ENCODE data around the gene NPIPB2. TPM values are rescaled to one million over a fixed set of nuclear protein-coding genes. Genes with fewer than 3 reads are reported as not detected.
A peak's percentile ranks its signal among the peaks of the same experiment; 100 is the strongest.
"Not testable (repeated sequence)": the region's sequence is repeated elsewhere in the genome, so short reads cannot be mapped to it uniquely, and the experiment has no call there.

The NPIPB2 gene
- 1 to 10 TPM; 6.3 to 7.6 TPM for total RNA-seq

GRCh38 chr16:11941945-11942344 lies at the start of gene NPIPB2:
Gene NPIPB2 (minus strand): TSS chr16:11942045. CDS start chr16:11942045, 0 bp downstream.
- intact Hi-C loops (cut with micrococcal nuclease); H3K9me3 Mint-ChIP-seq; H3K27me3 Mint-ChIP-seq; POLR2A ChIA-PET; H3K4me1 Mint-ChIP-seq (ENCODE audit: low read depth); H3K27ac Mint-ChIP-seq; H3K4me3 Mint-ChIP-seq; H3K36me3 Mint-ChIP-seq; CTCF ChIA-PET; DNase-seq: not testable (repeated sequence)

GRCh38 chr16:11990702-11991390 lies 49.0 kb upstream of the NPIPB2 start:
- H3K4me1 Mint-ChIP-seq (ENCODE audit: low read depth): no peaks in the 10 kb centered on the region
- H3K4me3 Mint-ChIP-seq: no peak overlapping the region
- POLR2A ChIA-PET: no interaction called here
- CTCF ChIA-PET: no interaction called here
- no peaks in the 10 kb centered on the region for H3K9me3 Mint-ChIP-seq
- no peaks in the 10 kb centered on the region for H3K27me3 Mint-ChIP-seq
- intact Hi-C loops (cut with micrococcal nuclease): no loop called here
- H3K36me3 Mint-ChIP-seq: no peaks in the 10 kb centered on the region
- no peak for DNase-seq
- H3K27ac Mint-ChIP-seq: no peak overlapping the region

- Mint-ChIP-seq H3K27ac (no peak overlapping the region), H3K4me3 (no peak overlapping the region), H3K9me3 (no peaks in the 10 kb centered on the region), H3K36me3 (no peaks in the 10 kb centered on the region), H3K27me3 (no peaks in the 10 kb centered on the region), H3K4me1 (ENCODE audit: low read depth) (no peaks in the 10 kb centered on the region)
- DNase-seq: no peak
- intact Hi-C loops (cut with micrococcal nuclease): no loop called here
- CTCF ChIA-PET: no interaction called here
- POLR2A ChIA-PET: no interaction called here
These were observed 46.6 kb upstream of the NPIPB2 start for GRCh38 chr16:11988258-11988978.

GRCh38 chr16:11986521-11987057 lies 44.7 kb upstream of the NPIPB2 start:
- DNase-seq: no peak
- H3K4me1 Mint-ChIP-seq (ENCODE audit: low read depth): no peaks in the 10 kb centered on the region
- ChIA-PET POLR2A (interaction anchor here (0.6 kb wide), 1 partner anchor 86 kb away, joined by 3 read pairs; no protein-coding TSS in a partner anchor), CTCF (interaction anchor here (0.6 kb wide), 1 partner anchor 248 kb away, joined by 3 read pairs; no protein-coding TSS in a partner anchor)
- H3K4me3 Mint-ChIP-seq: no peak overlapping the region
- intact Hi-C loops (cut with micrococcal nuclease): no loop called here
- no peaks in the 10 kb centered on the region for H3K9me3 Mint-ChIP-seq
- H3K27me3 Mint-ChIP-seq: no peaks in the 10 kb centered on the region
- no peak overlapping the region for H3K27ac Mint-ChIP-seq
- H3K36me3 Mint-ChIP-seq: no peaks in the 10 kb centered on the region

DNA sequence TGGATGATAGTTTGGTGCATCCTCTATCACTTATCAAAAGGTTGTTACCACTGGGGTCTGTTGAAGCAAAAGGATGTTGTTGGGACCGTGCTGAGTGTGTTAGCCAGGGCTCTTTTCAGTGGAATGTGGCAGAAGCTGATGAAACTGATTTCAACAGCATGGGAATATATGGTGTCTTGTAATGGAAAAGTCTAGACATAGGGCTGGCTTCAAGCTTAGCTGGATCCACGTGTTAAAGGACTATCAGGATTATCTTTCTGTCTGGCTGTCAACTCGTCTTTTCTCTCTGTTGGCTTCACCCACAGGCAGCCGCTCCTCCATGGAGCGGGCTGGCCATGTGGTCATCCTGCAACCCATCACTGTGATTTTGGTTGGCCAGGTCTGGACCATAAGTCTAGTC lies 43.4 kb upstream of the NPIPB2 start:
- ChIA-PET CTCF (no interaction called here), POLR2A (no interaction called here)
- H3K27ac Mint-ChIP-seq: no peak overlapping the region
- intact Hi-C loops (cut with micrococcal nuclease): no loop called here
- H3K36me3 Mint-ChIP-seq: no peaks in the 10 kb centered on the region
- no peaks in the 10 kb centered on the region for H3K27me3 Mint-ChIP-seq
- no peaks in the 10 kb centered on the region for H3K9me3 Mint-ChIP-seq
- peaks cover 2% of the 10 kb centered on the region for H3K4me1 Mint-ChIP-seq (ENCODE audit: low read depth)
- H3K4me3 Mint-ChIP-seq: no peak overlapping the region
- no peak for DNase-seq

GRCh38 chr16:11980136-11980844 lies 38.4 kb upstream of the NPIPB2 start:
- Mint-ChIP-seq H3K4me3 (no peak overlapping the region), H3K9me3 (no peaks in the 10 kb centered on the region), H3K36me3 (peaks cover 2% of the 10 kb centered on the region), H3K4me1 (ENCODE audit: low read depth) (peaks cover 32% of the 10 kb centered on the region), H3K27ac (no peak overlapping the region), H3K27me3 (no peaks in the 10 kb centered on the region)
- CTCF ChIA-PET: no interaction called here
- no peak for DNase-seq
- POLR2A ChIA-PET: no interaction called here
- intact Hi-C loops (cut with micrococcal nuclease): no loop called here

- no peak overlapping the region for H3K27ac Mint-ChIP-seq
- no peaks in the 10 kb centered on the region for H3K9me3 Mint-ChIP-seq
- H3K36me3 Mint-ChIP-seq: peaks cover 2% of the 10 kb centered on the region
- DNase-seq: no peak
- H3K4me3 Mint-ChIP-seq: no peak overlapping the region
- peaks cover 33% of the 10 kb centered on the region for H3K4me1 Mint-ChIP-seq (ENCODE audit: low read depth)
- H3K27me3 Mint-ChIP-seq: no peaks in the 10 kb centered on the region
- ChIA-PET POLR2A (no interaction called here), CTCF (no interaction called here)
- intact Hi-C loops (cut with micrococcal nuclease): loop anchor here (5.0 kb wide), 2 partner anchors 88 to 127 kb away; partner anchors contain the start of gene RSL1D1
These were observed 37.3 kb upstream of the NPIPB2 start for GRCh38 chr16:11979013-11979672.

DNA sequence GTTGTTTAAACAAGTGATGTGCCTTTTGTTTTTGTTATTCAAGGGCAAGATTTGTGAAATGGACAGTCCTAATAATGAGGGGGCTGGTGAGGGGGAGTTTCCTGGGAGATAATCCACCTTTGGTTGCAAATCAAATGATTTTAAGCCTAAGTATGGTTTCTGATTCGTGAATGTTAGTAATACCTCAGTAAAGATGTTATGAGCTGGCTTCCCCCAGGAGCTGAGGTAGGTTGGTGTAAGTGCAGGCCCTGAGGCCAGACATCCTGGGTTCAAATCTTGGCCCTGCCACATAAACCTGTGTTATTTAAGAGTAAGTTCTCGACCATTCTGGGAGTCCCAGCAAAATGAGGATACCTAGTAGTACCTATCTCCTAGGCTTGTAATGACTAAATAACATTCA lies 36.2 kb upstream of the NPIPB2 start:
- DNase-seq: no peak
- Mint-ChIP-seq H3K27ac (no peak overlapping the region), H3K9me3 (no peaks in the 10 kb centered on the region), H3K4me1 (ENCODE audit: low read depth) (peaks cover 33% of the 10 kb centered on the region), H3K4me3 (peak overlapping the region; percentile 95), H3K27me3 (no peaks in the 10 kb centered on the region), H3K36me3 (peaks cover 2% of the 10 kb centered on the region)
- ChIA-PET POLR2A (no interaction called here), CTCF (no interaction called here)
- intact Hi-C loops (cut with micrococcal nuclease): loop anchor here (5.0 kb wide), 2 partner anchors 89 to 126 kb away; partner anchors contain the start of gene RSL1D1

- POLR2A ChIA-PET: interaction anchor here (1.1 kb wide), 1 partner anchor 61 kb away, joined by 3 read pairs; no protein-coding TSS in a partner anchor
- Mint-ChIP-seq H3K27ac (peak overlapping the region; percentile 58), H3K4me3 (peak overlapping the region; percentile 95), H3K4me1 (ENCODE audit: low read depth) (peaks cover 33% of the 10 kb centered on the region), H3K27me3 (no peaks in the 10 kb centered on the region), H3K36me3 (peaks cover 2% of the 10 kb centered on the region), H3K9me3 (no peaks in the 10 kb centered on the region)
- DNase-seq: no peak
- intact Hi-C loops (cut with micrococcal nuclease): loop anchor here (5.0 kb wide), 2 partner anchors 90 to 125 kb away; partner anchors contain the start of gene RSL1D1
- CTCF ChIA-PET: interaction anchor here (0.8 to 1.7 kb wide), 3 partner anchors 28 to 90 kb away, joined by 3 to 9 read pairs (median 7); partner anchors contain the start of gene GSPT1
These were observed 35.7 kb upstream of the NPIPB2 start for GRCh38 chr16:11977376-11978041.

DNA sequence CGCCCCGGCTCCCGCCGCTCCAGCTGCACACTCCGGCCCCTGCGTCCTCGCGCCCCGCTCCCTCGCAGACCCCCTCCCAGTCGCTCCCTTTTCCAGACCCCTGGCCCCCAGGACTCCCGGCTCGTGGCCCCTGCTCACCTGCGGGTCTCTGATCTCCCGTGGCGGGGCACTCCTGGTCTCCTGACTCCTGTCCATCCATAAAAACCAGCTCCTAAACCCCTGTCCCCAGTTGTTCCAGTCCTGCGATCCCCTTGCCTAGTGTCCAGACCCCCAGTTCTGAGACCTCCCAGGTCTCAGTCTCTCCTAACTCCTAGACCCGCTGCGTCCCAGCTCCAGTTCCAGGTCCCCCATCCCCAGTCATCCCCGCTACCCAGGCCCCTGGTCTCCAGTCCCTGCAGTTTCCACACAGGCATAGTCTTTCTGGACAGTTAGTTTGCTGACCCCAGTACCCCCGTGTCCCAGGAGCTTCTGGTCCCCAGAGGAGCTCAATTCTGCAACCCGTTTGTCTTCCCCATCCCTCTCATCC lies 35.1 kb upstream of the NPIPB2 start:
- no peaks in the 10 kb centered on the region for H3K9me3 Mint-ChIP-seq
- peak overlapping the region; percentile 95 for H3K4me3 Mint-ChIP-seq
- intact Hi-C loops (cut with micrococcal nuclease): loop anchor here (1.0 to 5.0 kb wide), 3 partner anchors 61 to 125 kb away; partner anchors contain the start of gene RSL1D1
- ChIA-PET CTCF (interaction anchor here (0.8 to 1.7 kb wide), 3 partner anchors 28 to 91 kb away, joined by 3 to 9 read pairs (median 7); partner anchors contain the start of gene GSPT1), POLR2A (interaction anchor here (1.1 kb wide), 1 partner anchor 60 kb away, joined by 3 read pairs; no protein-coding TSS in a partner anchor)
- DNase-seq: no peak
- H3K27me3 Mint-ChIP-seq: no peaks in the 10 kb centered on the region
- peak overlapping the region; percentile 58 for H3K27ac Mint-ChIP-seq
- H3K4me1 Mint-ChIP-seq (ENCODE audit: low read depth): peaks cover 33% of the 10 kb centered on the region
- H3K36me3 Mint-ChIP-seq: peaks cover 2% of the 10 kb centered on the region

GRCh38 chr16:11973070-11973469 lies 31.2 kb upstream of the NPIPB2 start:
- H3K4me3 Mint-ChIP-seq: no peak overlapping the region
- H3K9me3 Mint-ChIP-seq: no peaks in the 10 kb centered on the region
- H3K36me3 Mint-ChIP-seq: peaks cover 2% of the 10 kb centered on the region
- no peaks in the 10 kb centered on the region for H3K27me3 Mint-ChIP-seq
- ChIA-PET POLR2A (no interaction called here), CTCF (interaction anchor here (0.8 to 1.9 kb wide), 2 partner anchors 8 to 94 kb away, joined by 3 to 7 read pairs; no protein-coding TSS in a partner anchor)
- DNase-seq: no peak
- intact Hi-C loops (cut with micrococcal nuclease): no loop called here
- H3K4me1 Mint-ChIP-seq (ENCODE audit: low read depth): peaks cover 25% of the 10 kb centered on the region
- H3K27ac Mint-ChIP-seq: no peak overlapping the region

All from activated CD4-positive, alpha-beta memory T cell treated with anti-CD3 and anti-CD28 coated beads for 36 hours (primary cell).